HepG2 (cell line): ENCODE results near the gene GUCA1A. TPM values are rescaled to one million over a fixed set of nuclear protein-coding genes. Genes with fewer than 3 reads are reported as not detected.

Experiments used
- ATAC-seq: fragments of 200-7000 bp; cut with Tn5 transposase; 3 replicates; pipeline ENCODE4 v1.9.1; 2020; ENCODE audit warnings: mild to moderate bottlenecking, moderate library complexity
- BruUV-seq: library from RNA; stranded (reverse); fragments of 400-500 nt; replicated peaks from 2 replicates; lab custom pipeline; 2021; lab: Mats Ljungman, UMichigan
- CTCF ChIA-PET: fragments of 300-600 bp; formaldehyde crosslinking; extraction: SDS; loops from one replicate; lab custom pipeline; 2021; ENCODE audit warnings: low total read pairs, inconsistent platforms, low intra/inter-chr PET ratio; lab: Yijun Ruan, JAX
- POLR2A ChIA-PET: fragments of 350-600 bp; sonication (Branson Sonifier 250); formaldehyde crosslinking; loops from one replicate; lab custom pipeline; 2020; ENCODE audit warnings: antibody characterized with exemption, inconsistent platforms; lab: Yijun Ruan, JAX
- DNase-seq: peaks from one replicate; pipeline ENCODE4 v3.0.0-alpha.2; 2015; ENCODE audit warnings: low spot score
- FAIRE-seq: peaks from 3 replicates; lab custom pipeline; 2011; peaks lifted over from hg19 to GRCh38; lab: Jason Lieb, UNC
- H2AFZ ChIP-seq: one replicate; pipeline ENCODE4 v1.6.1; 2011; ENCODE audit warnings: low read length, inconsistent platforms
- H3K27ac ChIP-seq: fragments of 300-600 bp; 3 replicates; pipeline ENCODE4 v1.8.0; 2011; ENCODE audit warnings: mixed run types, mild to moderate bottlenecking, mixed read lengths, low read length, inconsistent platforms; ENCODE audit not compliant: insufficient read depth; ENCODE audit errors: extremely low read length
- H3K27me3 ChIP-seq, 2 experiments: fragments of 200-600 bp in 1 of 2; 2 replicates in 1 of 2; 3 replicates in 1 of 2; pipeline versions ENCODE4 v1.6.0 to v1.8.0; 2011; ENCODE audit warnings: low read length in 2 of 2, mild to moderate bottlenecking in 2 of 2, moderate library complexity in 2 of 2, inconsistent platforms in 1 of 2; ENCODE audit not compliant: insufficient read depth in 2 of 2, control insufficient read depth in 1 of 2
- H3K36me3 ChIP-seq, 2 experiments: fragments of 200-600 bp in 1 of 2; replicated peaks in 1 of 2; 2 replicates in 1 of 2; 3 replicates in 1 of 2; pipeline versions ENCODE4 v1.5.1 to v1.8.0; 2011; ENCODE audit warnings: low read length in 2 of 2, inconsistent platforms in 1 of 2; ENCODE audit not compliant: insufficient read depth in 2 of 2, control insufficient read depth in 1 of 2
- H3K4me1 ChIP-seq: 2 replicates; pipeline ENCODE4 v1.5.1; 2012; ENCODE audit warnings: low read length, inconsistent platforms; ENCODE audit not compliant: insufficient read depth
- H3K4me2 ChIP-seq: 2 replicates; pipeline ENCODE4 v1.6.0; 2011; ENCODE audit warnings: low read depth, low read length, inconsistent platforms
- H3K4me3 ChIP-seq, 3 experiments: fragments of 200-600 bp in 1 of 3; sonication (generic), shearing (Covaris generic) in 1 of 3; replicated peaks in 1 of 3; 2 replicates each; pipeline ENCODE4 v1.5.1; 2011 to 2016; ENCODE audit warnings: low read length in 3 of 3, inconsistent platforms in 2 of 3, low read depth in 2 of 3, mild to moderate bottlenecking in 2 of 3, control low read depth in 1 of 3, mixed read lengths in 1 of 3; ENCODE audit not compliant: insufficient read depth in 1 of 3
- H3K79me2 ChIP-seq: one replicate; pipeline ENCODE4 v1.6.1; 2011; ENCODE audit warnings: low read length, inconsistent platforms; ENCODE audit not compliant: insufficient read depth
- H3K9ac ChIP-seq: 2 replicates; pipeline ENCODE4 v1.6.0; 2011; ENCODE audit warnings: mild to moderate bottlenecking, low read depth, low read length, inconsistent platforms; ENCODE audit not compliant: insufficient read depth
- H3K9me3 ChIP-seq: 2 replicates; pipeline ENCODE4 v1.5.1; 2012; ENCODE audit warnings: mild to moderate bottlenecking, low read length
- H4K20me1 ChIP-seq: 2 replicates; pipeline ENCODE4 v1.6.0; 2011; ENCODE audit warnings: inconsistent platforms, mild to moderate bottlenecking, low read length, moderate library complexity; ENCODE audit not compliant: insufficient read depth
- MAZ ChIP-seq, 2 experiments: sonication (generic) in 1 of 2; formaldehyde crosslinking in 1 of 2; IDR thresholded peaks; 2 replicates each; pipeline versions ENCODE4 v1.5.0 to v1.6.1; 2012 to 2020; ENCODE audit warnings: low read depth in 2 of 2, mild to moderate bottlenecking in 2 of 2, borderline replicate concordance in 1 of 2, improper control_type of control experiment in 1 of 2, low read length in 1 of 2, missing genetic modification reagents in 1 of 2, moderate library complexity in 1 of 2
- SALL1 ChIP-seq: sonication (generic); formaldehyde crosslinking; IDR thresholded peaks from 2 replicates; pipeline ENCODE4 v1.8.0; 2022; ENCODE audit warnings: mild to moderate bottlenecking, missing genetic modification reagents
- SOX6 ChIP-seq, 2 experiments: fragments of 450-650 bp in 1 of 2; sonication (generic) in 1 of 2; formaldehyde crosslinking in 1 of 2; IDR thresholded peaks; 2 replicates each; pipeline versions ENCODE4 v1.4.0 to v1.6.1; 2017 to 2020; ENCODE audit warnings: antibody characterized with exemption in 1 of 2, mild to moderate bottlenecking in 1 of 2, missing genetic modification reagents in 1 of 2
- ZMYM4 ChIP-seq: sonication (generic); formaldehyde crosslinking; IDR thresholded peaks from 2 replicates; pipeline ENCODE4 v1.8.1; 2023; ENCODE audit warnings: mild to moderate bottlenecking, missing genetic modification reagents
- ZNF251 ChIP-seq: sonication (generic); formaldehyde crosslinking; IDR thresholded peaks from 2 replicates; pipeline ENCODE4 v1.9.0; 2021; ENCODE audit warnings: mild to moderate bottlenecking, missing genetic modification reagents
- ZNF670 ChIP-seq: sonication (generic); formaldehyde crosslinking; IDR thresholded peaks from 2 replicates; pipeline ENCODE4 v1.8.0; 2022; ENCODE audit warnings: mild to moderate bottlenecking, missing genetic modification reagents, borderline replicate concordance
- ZNF766 ChIP-seq: sonication (generic); formaldehyde crosslinking; IDR thresholded peaks from 2 replicates; pipeline ENCODE4 v1.5.0; 2020; ENCODE audit warnings: missing genetic modification reagents, borderline replicate concordance
- WGBS: methylation state at CpG from one replicate; pipeline ENCODE4 v1.1.6; 2017; ENCODE audit warnings: low lambda C conversion rate; 5-methylcytosine and 5-hydroxymethylcytosine counted together
- in situ Hi-C: cut with HindIII; loops from 2 replicates; pipeline ENCODE4 v1.10.0; 2017; ENCODE audit warnings: low pct_unique_long_range_greater_than_20kb; ENCODE audit not compliant: extremely low pct_ligation_motif_present
- intact Hi-C: fragments of 100-400 bp; cut with micrococcal nuclease; formaldehyde crosslinking; loops from one replicate; pipeline ENCODE4 v1.10.0; 2022; ENCODE audit not compliant: unreplicated experiment
- polyA plus RNA-seq, 8 experiments: library from polyadenylated mRNA; depleted of rRNA in 3 of 8; stranded (reverse) in 7 of 8; unstranded in 1 of 8; fragments of >200 nt; fragmentation: Illumina TruSeq in 4 of 8; extraction: Trizol in 4 of 8; gene quantifications; 2 replicates each; pipeline versions ENCODE4 v1.2.1 to v1.2.3, GENCODE V29; 2011 to 2016; ENCODE audit warnings: low read depth in 4 of 8, missing spikeins in 1 of 8, mixed read lengths in 1 of 8; ENCODE audit not compliant: insufficient read depth in 1 of 8
- total RNA-seq, 5 experiments: library from RNA; depleted of rRNA; stranded (reverse); fragments of >200 nt; fragmentation: Illumina TruSeq; extraction: Trizol; gene quantifications; 2 replicates each; pipeline ENCODE4 v1.2.3, GENCODE V29; 2016; ENCODE audit warnings: low read depth in 1 of 5
- TF ChIP-seq, protein P1 (sequence below): sonication (generic); formaldehyde crosslinking; IDR thresholded peaks from 2 replicates; pipeline ENCODE4 v1.4.0; 2020; ENCODE audit warnings: missing genetic modification reagents, borderline replicate concordance
- TF ChIP-seq, protein P2 (sequence below): sonication (generic); formaldehyde crosslinking; IDR thresholded peaks from 2 replicates; pipeline ENCODE4 v1.4.0; 2020; ENCODE audit warnings: missing genetic modification reagents
- TF ChIP-seq, protein P3 (sequence below): sonication (generic); formaldehyde crosslinking; IDR thresholded peaks from 2 replicates; pipeline ENCODE4 v1.4.0; 2020; ENCODE audit warnings: mild to moderate bottlenecking, missing genetic modification reagents
- TF ChIP-seq, protein P4 (sequence below): sonication (generic); formaldehyde crosslinking; IDR thresholded peaks from 2 replicates; pipeline ENCODE4 v1.5.1; 2020; ENCODE audit warnings: missing genetic modification reagents, mild to moderate bottlenecking, borderline replicate concordance

GUCA1A gene
- total and polyA plus RNA-seq, 2 of the 13 experiments (the other 11 are each of a cell fraction or from before 2014, with no cell fraction given) = not detected

DNA sequence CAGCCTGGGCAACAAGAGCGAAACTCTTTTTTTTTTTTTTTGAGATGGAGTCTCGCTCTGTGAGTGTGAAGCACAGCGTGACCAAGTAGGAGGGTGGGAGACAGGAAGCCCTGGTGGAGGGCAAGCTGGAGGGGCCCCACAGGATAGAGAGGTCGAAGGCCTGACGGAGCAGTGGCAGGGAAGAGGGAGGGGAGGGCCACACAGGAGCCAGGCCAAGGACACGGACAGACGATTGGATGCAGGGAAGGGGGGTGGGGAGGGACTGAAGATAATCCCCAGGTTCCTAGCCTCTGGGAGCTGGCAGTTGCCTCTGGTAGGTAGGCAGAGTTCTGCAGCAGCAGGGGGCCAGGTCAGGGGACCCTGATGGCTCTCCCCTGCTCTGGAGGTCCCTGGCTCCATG, 10.8 kb upstream of the GUCA1A start (continued):
- TF ChIP-seq, protein P1, sequence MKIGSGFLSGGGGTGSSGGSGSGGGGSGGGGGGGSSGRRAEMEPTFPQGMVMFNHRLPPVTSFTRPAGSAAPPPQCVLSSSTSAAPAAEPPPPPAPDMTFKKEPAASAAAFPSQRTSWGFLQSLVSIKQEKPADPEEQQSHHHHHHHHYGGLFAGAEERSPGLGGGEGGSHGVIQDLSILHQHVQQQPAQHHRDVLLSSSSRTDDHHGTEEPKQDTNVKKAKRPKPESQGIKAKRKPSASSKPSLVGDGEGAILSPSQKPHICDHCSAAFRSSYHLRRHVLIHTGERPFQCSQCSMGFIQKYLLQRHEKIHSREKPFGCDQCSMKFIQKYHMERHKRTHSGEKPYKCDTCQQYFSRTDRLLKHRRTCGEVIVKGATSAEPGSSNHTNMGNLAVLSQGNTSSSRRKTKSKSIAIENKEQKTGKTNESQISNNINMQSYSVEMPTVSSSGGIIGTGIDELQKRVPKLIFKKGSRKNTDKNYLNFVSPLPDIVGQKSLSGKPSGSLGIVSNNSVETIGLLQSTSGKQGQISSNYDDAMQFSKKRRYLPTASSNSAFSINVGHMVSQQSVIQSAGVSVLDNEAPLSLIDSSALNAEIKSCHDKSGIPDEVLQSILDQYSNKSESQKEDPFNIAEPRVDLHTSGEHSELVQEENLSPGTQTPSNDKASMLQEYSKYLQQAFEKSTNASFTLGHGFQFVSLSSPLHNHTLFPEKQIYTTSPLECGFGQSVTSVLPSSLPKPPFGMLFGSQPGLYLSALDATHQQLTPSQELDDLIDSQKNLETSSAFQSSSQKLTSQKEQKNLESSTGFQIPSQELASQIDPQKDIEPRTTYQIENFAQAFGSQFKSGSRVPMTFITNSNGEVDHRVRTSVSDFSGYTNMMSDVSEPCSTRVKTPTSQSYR (CRISPR knock-in tag) = peak; percentile 24; the same call in 1 of the 2 replicates
- TF ChIP-seq, protein P2, sequence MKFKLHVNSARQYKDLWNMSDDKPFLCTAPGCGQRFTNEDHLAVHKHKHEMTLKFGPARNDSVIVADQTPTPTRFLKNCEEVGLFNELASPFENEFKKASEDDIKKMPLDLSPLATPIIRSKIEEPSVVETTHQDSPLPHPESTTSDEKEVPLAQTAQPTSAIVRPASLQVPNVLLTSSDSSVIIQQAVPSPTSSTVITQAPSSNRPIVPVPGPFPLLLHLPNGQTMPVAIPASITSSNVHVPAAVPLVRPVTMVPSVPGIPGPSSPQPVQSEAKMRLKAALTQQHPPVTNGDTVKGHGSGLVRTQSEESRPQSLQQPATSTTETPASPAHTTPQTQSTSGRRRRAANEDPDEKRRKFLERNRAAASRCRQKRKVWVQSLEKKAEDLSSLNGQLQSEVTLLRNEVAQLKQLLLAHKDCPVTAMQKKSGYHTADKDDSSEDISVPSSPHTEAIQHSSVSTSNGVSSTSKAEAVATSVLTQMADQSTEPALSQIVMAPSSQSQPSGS = 0 out of 2 replicates have a peak, but pooled peaks have one; percentile 30
- TF ChIP-seq SOX6 (IDR thresholded peaks at IDR 0.05) = no peak
- TF ChIP-seq SOX6 (CRISPR knock-in tag; IDR thresholded peaks at IDR 0.05) = no peak
- TF ChIP-seq MAZ (IDR thresholded peaks at IDR 0.05; ENCODE audit: borderline replicate concordance, low read depth, low read length) = no peak
- TF ChIP-seq MAZ (CRISPR knock-in tag; IDR thresholded peaks at IDR 0.05; ENCODE audit: low read depth) = 0 out of 2 replicates have a peak, but pooled peaks have one; percentile 35
- peak; percentile 60 for TF ChIP-seq ZMYM4 (CRISPR knock-in tag)

DNA sequence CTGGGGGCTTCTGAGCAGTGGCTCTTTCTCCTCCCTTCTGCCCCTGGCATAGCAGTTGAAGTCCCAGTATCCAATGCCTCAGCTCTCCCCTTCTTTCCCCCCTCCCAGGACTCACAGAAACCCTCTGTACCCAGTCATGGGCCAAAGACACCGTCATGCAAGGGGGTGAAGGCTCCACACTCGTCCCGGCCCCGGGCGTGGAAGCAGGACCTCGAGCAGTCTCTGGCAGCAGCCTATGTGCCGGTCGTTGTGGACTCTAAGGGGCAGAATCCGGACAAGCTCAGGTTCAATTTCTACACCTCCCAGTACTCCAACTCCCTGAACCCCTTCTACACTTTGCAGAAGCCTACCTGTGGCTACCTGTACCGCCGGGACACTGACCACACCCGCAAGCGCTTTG, 10.4 kb upstream of the GUCA1A start:
- ATAC-seq = peak; percentile 5; the same call in 2 of the 3 replicates
- H3K9ac ChIP-seq = no peak overlapping the region
- H3K9me3 ChIP-seq = no peaks in the 10 kb centered on the region
- H3K27me3 ChIP-seq = peaks cover 3 to 16% of the 10 kb centered on the region in 2 experiments; a peak in 3 of 5 replicates
- POLR2A ChIA-PET = interaction anchor here (0.6 to 1.4 kb wide), 4 partner anchors 25 to 112 kb away, joined by 3 to 4 read pairs (median 3); no protein-coding TSS in a partner anchor
- no peak for FAIRE-seq
- no peaks in the 10 kb centered on the region for H3K79me2 ChIP-seq
- 46% methylated on average over 10 of the region's 13 CpGs for WGBS
- BruUV-seq = no TSS peak
- peak overlapping the region; percentile 68 for H3K4me2 ChIP-seq
- H4K20me1 ChIP-seq = no peaks in the 10 kb centered on the region
- H3K4me1 ChIP-seq = peaks cover 44% of the 10 kb centered on the region
- DNase-seq = no peak
- in situ Hi-C loops (no loop called here), intact Hi-C loops (loop anchor here (5.0 kb wide), 1 partner anchor 46 kb away; no protein-coding TSS in a partner anchor)
- no peak overlapping the region for H3K27ac ChIP-seq
- H3K36me3 ChIP-seq = no peaks in the 10 kb centered on the region
- H3K4me3 ChIP-seq = peak overlapping the region in 1 of 3 experiments; percentile 47; a peak in 1 of 6 replicates
- H2AFZ ChIP-seq = no peak overlapping the region
- CTCF ChIA-PET = interaction anchor here (1.0 kb wide), 1 partner anchor 87 kb away, joined by 3 read pairs; no protein-coding TSS in a partner anchor
- TF ChIP-seq SALL1 (CRISPR knock-in tag) (0 out of 2 replicates have a peak, but pooled peaks have one; percentile 7), ZNF251 (CRISPR knock-in tag) (no peak), ZNF766 (no peak), ZNF670 (CRISPR knock-in tag) (no peak)
- TF ChIP-seq, protein P3, sequence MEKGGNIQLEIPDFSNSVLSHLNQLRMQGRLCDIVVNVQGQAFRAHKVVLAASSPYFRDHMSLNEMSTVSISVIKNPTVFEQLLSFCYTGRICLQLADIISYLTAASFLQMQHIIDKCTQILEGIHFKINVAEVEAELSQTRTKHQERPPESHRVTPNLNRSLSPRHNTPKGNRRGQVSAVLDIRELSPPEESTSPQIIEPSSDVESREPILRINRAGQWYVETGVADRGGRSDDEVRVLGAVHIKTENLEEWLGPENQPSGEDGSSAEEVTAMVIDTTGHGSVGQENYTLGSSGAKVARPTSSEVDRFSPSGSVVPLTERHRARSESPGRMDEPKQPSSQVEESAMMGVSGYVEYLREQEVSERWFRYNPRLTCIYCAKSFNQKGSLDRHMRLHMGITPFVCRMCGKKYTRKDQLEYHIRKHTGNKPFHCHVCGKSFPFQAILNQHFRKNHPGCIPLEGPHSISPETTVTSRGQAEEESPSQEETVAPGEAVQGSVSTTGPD (CRISPR knock-in tag) = no peak
- TF ChIP-seq, protein P4, sequence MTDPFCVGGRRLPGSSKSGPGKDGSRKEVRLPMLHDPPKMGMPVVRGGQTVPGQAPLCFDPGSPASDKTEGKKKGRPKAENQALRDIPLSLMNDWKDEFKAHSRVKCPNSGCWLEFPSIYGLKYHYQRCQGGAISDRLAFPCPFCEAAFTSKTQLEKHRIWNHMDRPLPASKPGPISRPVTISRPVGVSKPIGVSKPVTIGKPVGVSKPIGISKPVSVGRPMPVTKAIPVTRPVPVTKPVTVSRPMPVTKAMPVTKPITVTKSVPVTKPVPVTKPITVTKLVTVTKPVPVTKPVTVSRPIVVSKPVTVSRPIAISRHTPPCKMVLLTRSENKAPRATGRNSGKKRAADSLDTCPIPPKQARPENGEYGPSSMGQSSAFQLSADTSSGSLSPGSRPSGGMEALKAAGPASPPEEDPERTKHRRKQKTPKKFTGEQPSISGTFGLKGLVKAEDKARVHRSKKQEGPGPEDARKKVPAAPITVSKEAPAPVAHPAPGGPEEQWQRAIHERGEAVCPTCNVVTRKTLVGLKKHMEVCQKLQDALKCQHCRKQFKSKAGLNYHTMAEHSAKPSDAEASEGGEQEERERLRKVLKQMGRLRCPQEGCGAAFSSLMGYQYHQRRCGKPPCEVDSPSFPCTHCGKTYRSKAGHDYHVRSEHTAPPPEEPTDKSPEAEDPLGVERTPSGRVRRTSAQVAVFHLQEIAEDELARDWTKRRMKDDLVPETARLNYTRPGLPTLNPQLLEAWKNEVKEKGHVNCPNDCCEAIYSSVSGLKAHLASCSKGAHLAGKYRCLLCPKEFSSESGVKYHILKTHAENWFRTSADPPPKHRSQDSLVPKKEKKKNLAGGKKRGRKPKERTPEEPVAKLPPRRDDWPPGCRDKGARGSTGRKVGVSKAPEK (CRISPR knock-in tag) = no peak
